GM21717 (cell line): Measurements from ENCODE around the gene ZNF785.
A peak's percentile ranks its signal among the peaks of the same experiment; 100 is the strongest.
"Not testable (repeated sequence)": the region's sequence is repeated elsewhere in the genome, so short reads cannot be mapped to it uniquely, and the experiment has no call there.

Experiments
- ATAC-seq: cut with Tn5 transposase; IDR thresholded peaks from one replicate; pipeline ENCODE4 v1.9.1; 2021; ENCODE audit warnings: mild to moderate bottlenecking, moderate library complexity; ENCODE audit not compliant: unreplicated experiment

Gene ZNF785

GRCh38 chr16:30603945-30604315, 18.4 kb upstream of the ZNF785 start:
- ATAC-seq, result no peak

GRCh38 chr16:30602616-30603277, 17.2 kb upstream of the ZNF785 start:
- ATAC-seq, result no peak

- no peak for ATAC-seq
Observed at GRCh38 chr16:30601966-30602365, 16.5 kb upstream of the ZNF785 start.

GRCh38 chr16:30600929-30601328, 15.4 kb upstream of the ZNF785 start:
- ATAC-seq, result no peak

GRCh38 chr16:30600215-30600614, 14.7 kb upstream of the ZNF785 start:
- ATAC-seq, result no peak

- no peak for ATAC-seq
Observed at GRCh38 chr16:30592871-30593270, 7.4 kb upstream of the ZNF785 start.

GRCh38 chr16:30590869-30591268, 5.4 kb upstream of the ZNF785 start:
- not testable (repeated sequence) for ATAC-seq

GRCh38 chr16:30589582-30589981, 4.1 kb upstream of the ZNF785 start:
- not testable (repeated sequence) for ATAC-seq

- ATAC-seq, result no peak
Observed at GRCh38 chr16:30588651-30589050, 3.2 kb upstream of the ZNF785 start.

- peak; percentile 28 for ATAC-seq
Observed at GRCh38 chr16:30585022-30585399, 486 bp downstream of the ZNF785 start.

- no peak for ATAC-seq
Observed at GRCh38 chr16:30582611-30583340, 2.7 kb downstream of the ZNF785 start.

GRCh38 chr16:30581457-30581856, 4.0 kb downstream of the ZNF785 start:
- no peak for ATAC-seq

- ATAC-seq, result no peak
Observed at GRCh38 chr16:30574678-30575077, 10.8 kb downstream of the ZNF785 start.

GRCh38 chr16:30571445-30572322, 13.8 kb downstream of the ZNF785 start, which contains the start of gene ZNF688:
Gene ZNF688 (minus strand): TSS chr16:30571714. CDS start chr16:30571629, 85 bp downstream.
- ATAC-seq, result peak; percentile 63

GRCh38 chr16:30570636-30571444, 14.7 kb downstream of the ZNF785 start:
- peak; percentile 2 for ATAC-seq

GRCh38 chr16:30569746-30570635, 15.5 kb downstream of the ZNF785 start:
- no peak for ATAC-seq

GRCh38 chr16:30569281-30569680, 16.2 kb downstream of the ZNF785 start:
- no peak for ATAC-seq

GRCh38 chr16:30567991-30568638, 17.4 kb downstream of the ZNF785 start:
- ATAC-seq, result no peak
